Trophoblast cell (in vitro differentiated cells and primary cell): Measurements from ENCODE around the gene CFAP221.
"Not testable (repeated sequence)": the region's sequence is repeated elsewhere in the genome, so short reads cannot be mapped to it uniquely, and the experiment has no call there.

Experiments
- DNase-seq, 2 donors: peaks; one replicate each; pipeline ENCODE4 v3.0.0-alpha.2; 2016
- H2AFZ ChIP-seq: 2 replicates; pipeline ENCODE4 v1.6.1; 2013; ENCODE audit warnings: low read length, moderate library complexity, mild to moderate bottlenecking; ENCODE audit not compliant: insufficient read depth, poor library complexity
- H2AK5ac ChIP-seq: 2 replicates; pipeline ENCODE4 v1.6.1; 2013; ENCODE audit warnings: mild to moderate bottlenecking, low read length
- H2BK120ac ChIP-seq: 2 replicates; pipeline ENCODE4 v1.6.1; 2013; ENCODE audit warnings: low read length, mild to moderate bottlenecking, moderate library complexity; ENCODE audit not compliant: insufficient read depth, poor library complexity
- H2BK12ac ChIP-seq: 2 replicates; pipeline ENCODE4 v1.6.1; 2013; ENCODE audit warnings: mild to moderate bottlenecking, low read length, moderate library complexity
- H2BK5ac ChIP-seq: 2 replicates; pipeline ENCODE4 v1.6.1; 2013; ENCODE audit warnings: low read length, low read depth, moderate library complexity, mild to moderate bottlenecking; ENCODE audit not compliant: poor library complexity
- H3K14ac ChIP-seq: 2 replicates; pipeline ENCODE4 v1.6.1; 2013; ENCODE audit warnings: mild to moderate bottlenecking, low read length
- H3K18ac ChIP-seq: 2 replicates; pipeline ENCODE4 v1.6.1; 2013; ENCODE audit warnings: mild to moderate bottlenecking, low read length
- H3K23ac ChIP-seq: 2 replicates; pipeline ENCODE4 v1.6.1; 2013; ENCODE audit warnings: low read length
- H3K27ac ChIP-seq: 2 replicates; pipeline ENCODE4 v1.5.1; 2013; ENCODE audit warnings: low read depth, mild to moderate bottlenecking, inconsistent platforms, low read length, moderate library complexity
- H3K27me3 ChIP-seq: 2 replicates; pipeline ENCODE4 v1.6.1; 2013; ENCODE audit warnings: inconsistent platforms, mild to moderate bottlenecking, low read length, moderate library complexity; ENCODE audit not compliant: insufficient read depth
- H3K36me3 ChIP-seq, 2 experiments: 1 replicate in 1 of 2; 2 replicates in 1 of 2; pipeline ENCODE4 v1.6.1; 2013; ENCODE audit warnings: low read length in 2 of 2, mild to moderate bottlenecking in 2 of 2, moderate library complexity in 1 of 2; ENCODE audit not compliant: insufficient read depth in 2 of 2, control insufficient read depth in 1 of 2
- H3K4ac ChIP-seq: 2 replicates; pipeline ENCODE4 v1.6.1; 2013; ENCODE audit warnings: low read depth, mild to moderate bottlenecking, low read length, moderate library complexity
- H3K4me1 ChIP-seq, 2 experiments: 1 replicate in 1 of 2; 2 replicates in 1 of 2; pipeline ENCODE4 v1.6.1; 2013; ENCODE audit warnings: low read length in 2 of 2, mild to moderate bottlenecking in 2 of 2, moderate library complexity in 1 of 2; ENCODE audit not compliant: insufficient read depth in 2 of 2, control insufficient read depth in 1 of 2
- H3K4me2 ChIP-seq: 2 replicates; pipeline ENCODE4 v1.6.1; 2013; ENCODE audit warnings: inconsistent platforms, mild to moderate bottlenecking, low read length, moderate library complexity
- H3K4me3 ChIP-seq: 2 replicates; pipeline ENCODE4 v1.5.1; 2013; ENCODE audit warnings: mild to moderate bottlenecking, low read depth, low read length, inconsistent platforms
- H3K79me1 ChIP-seq: one replicate; pipeline ENCODE4 v1.6.1; 2013; ENCODE audit warnings: low read length
- H3K79me2 ChIP-seq: 2 replicates; pipeline ENCODE4 v1.6.1; 2013; ENCODE audit warnings: low read length, mild to moderate bottlenecking; ENCODE audit not compliant: control insufficient read depth, insufficient read depth, poor library complexity
- H3K9ac ChIP-seq: 2 replicates; pipeline ENCODE4 v1.6.1; 2013; ENCODE audit warnings: mild to moderate bottlenecking, low read length
- H3K9me3 ChIP-seq: 2 replicates; pipeline ENCODE4 v1.6.1; 2013; ENCODE audit warnings: low read depth, mild to moderate bottlenecking, control low read depth, inconsistent platforms, low read length; ENCODE audit not compliant: insufficient read depth
- H4K12ac ChIP-seq: 2 replicates; pipeline ENCODE4 v1.6.1; 2013; ENCODE audit warnings: low read depth, mild to moderate bottlenecking, low read length, moderate library complexity
- H4K8ac ChIP-seq: 2 replicates; pipeline ENCODE4 v1.6.1; 2013; ENCODE audit warnings: low read depth, mild to moderate bottlenecking, low read length, moderate library complexity
- H4K91ac ChIP-seq: one replicate; pipeline ENCODE4 v1.6.1; 2013; ENCODE audit warnings: low read depth, mild to moderate bottlenecking, low read length, moderate library complexity
- WGBS: extraction: QIAGEN DNeasy Blood & Tissue Kit; methylation state at CpG from one replicate; pipeline ENCODE4 v1.1.7; 2013; ENCODE audit warnings: missing lambda C conversion rate; ENCODE audit not compliant: insufficient read length, insufficient coverage; ENCODE audit errors: extremely low coverage; 5-methylcytosine and 5-hydroxymethylcytosine counted together

The CFAP221 gene

GRCh38 chr2:119605096-119605495 is 60.8 kb downstream of the CFAP221 start:
- H2AK5ac ChIP-seq: no peak overlapping the region
- H3K79me1 ChIP-seq: no peaks in the 10 kb centered on the region
- H2BK120ac ChIP-seq: no peak overlapping the region
- H2AFZ ChIP-seq: no peak overlapping the region
- no peak overlapping the region for H3K27ac ChIP-seq
- H3K79me2 ChIP-seq: no peaks in the 10 kb centered on the region
- H3K9me3 ChIP-seq: no peaks in the 10 kb centered on the region
- H4K8ac ChIP-seq: no peak overlapping the region
- no peak overlapping the region for H4K12ac ChIP-seq
- no peaks in the 10 kb centered on the region for H3K4me1 ChIP-seq
- H4K91ac ChIP-seq: no peak overlapping the region
- no peak overlapping the region for H3K4ac ChIP-seq
- no peaks in the 10 kb centered on the region for H3K36me3 ChIP-seq
- H3K23ac ChIP-seq: no peak overlapping the region
- WGBS: no CpG with 5 or more reads among the region's 4 CpGs
- no peak overlapping the region for H2BK12ac ChIP-seq
- no peak for DNase-seq
- no peak overlapping the region for H2BK5ac ChIP-seq
- H3K27me3 ChIP-seq: no peaks in the 10 kb centered on the region
- no peak overlapping the region for H3K9ac ChIP-seq
- H3K4me2 ChIP-seq: no peak overlapping the region
- H3K18ac ChIP-seq: no peak overlapping the region
- no peak overlapping the region for H3K14ac ChIP-seq
- no peak overlapping the region for H3K4me3 ChIP-seq

- no peak overlapping the region for H2BK120ac ChIP-seq
- H3K18ac ChIP-seq: no peak overlapping the region
- DNase-seq: no peak
- H3K27me3 ChIP-seq: no peaks in the 10 kb centered on the region
- H2AFZ ChIP-seq: no peak overlapping the region
- no peak overlapping the region for H3K14ac ChIP-seq
- no peak overlapping the region for H2BK12ac ChIP-seq
- WGBS: no CpG with 5 or more reads among the region's 1 CpG
- H3K4ac ChIP-seq: no peak overlapping the region
- H3K4me2 ChIP-seq: no peak overlapping the region
- no peak overlapping the region for H4K12ac ChIP-seq
- no peak overlapping the region for H2BK5ac ChIP-seq
- H4K8ac ChIP-seq: no peak overlapping the region
- no peaks in the 10 kb centered on the region for H3K9me3 ChIP-seq
- H3K4me1 ChIP-seq: no peaks in the 10 kb centered on the region
- H2AK5ac ChIP-seq: no peak overlapping the region
- no peak overlapping the region for H3K27ac ChIP-seq
- H3K36me3 ChIP-seq: no peaks in the 10 kb centered on the region
- H3K9ac ChIP-seq: no peak overlapping the region
- H3K23ac ChIP-seq: no peak overlapping the region
- no peak overlapping the region for H4K91ac ChIP-seq
- no peaks in the 10 kb centered on the region for H3K79me2 ChIP-seq
- no peak overlapping the region for H3K4me3 ChIP-seq
- no peaks in the 10 kb centered on the region for H3K79me1 ChIP-seq
Measured at GRCh38 chr2:119606674-119607073, 62.4 kb downstream of the CFAP221 start.

- no CpG with 5 or more reads among the region's 3 CpGs for WGBS
- Histone ChIP-seq H3K4me1 (no peaks in the 10 kb centered on the region), H2BK120ac (no peak overlapping the region), H4K8ac (no peak overlapping the region), H3K79me1 (no peaks in the 10 kb centered on the region), H3K79me2 (no peaks in the 10 kb centered on the region), H2AK5ac (no peak overlapping the region), H2AFZ (no peak overlapping the region), H4K91ac (no peak overlapping the region), H2BK5ac (no peak overlapping the region), H3K9me3 (no peaks in the 10 kb centered on the region), H3K4ac (no peak overlapping the region), H3K23ac (no peak overlapping the region), H4K12ac (no peak overlapping the region), H3K27ac (no peak overlapping the region), H2BK12ac (no peak overlapping the region), H3K27me3 (no peaks in the 10 kb centered on the region), H3K36me3 (no peaks in the 10 kb centered on the region), H3K4me2 (no peak overlapping the region), H3K9ac (no peak overlapping the region), H3K4me3 (no peak overlapping the region), H3K14ac (no peak overlapping the region), H3K18ac (no peak overlapping the region)
- DNase-seq: no peak
Measured at GRCh38 chr2:119608553-119608952, 64.3 kb downstream of the CFAP221 start.

GRCh38 chr2:119609337-119609736 is 65.1 kb downstream of the CFAP221 start:
- Histone ChIP-seq H4K91ac (no peak overlapping the region), H3K4ac (no peak overlapping the region), H3K79me2 (no peaks in the 10 kb centered on the region), H3K18ac (no peak overlapping the region), H4K12ac (no peak overlapping the region), H2AFZ (no peak overlapping the region), H3K9me3 (no peaks in the 10 kb centered on the region), H3K4me1 (no peaks in the 10 kb centered on the region), H3K23ac (no peak overlapping the region), H2BK5ac (no peak overlapping the region), H3K79me1 (no peaks in the 10 kb centered on the region), H3K36me3 (no peaks in the 10 kb centered on the region), H3K4me3 (no peak overlapping the region), H4K8ac (no peak overlapping the region), H3K27ac (no peak overlapping the region), H3K9ac (no peak overlapping the region), H3K27me3 (no peaks in the 10 kb centered on the region), H2BK120ac (no peak overlapping the region), H3K14ac (no peak overlapping the region), H2BK12ac (no peak overlapping the region), H3K4me2 (no peak overlapping the region), H2AK5ac (no peak overlapping the region)
- WGBS: no CpG with 5 or more reads among the region's 2 CpGs
- no peak for DNase-seq

- not testable (repeated sequence) for H4K12ac ChIP-seq, H3K9me3 ChIP-seq, H2BK5ac ChIP-seq, DNase-seq, H2BK120ac ChIP-seq, H3K79me1 ChIP-seq, H3K27me3 ChIP-seq, H4K8ac ChIP-seq, H2AK5ac ChIP-seq, H3K9ac ChIP-seq, H3K4ac ChIP-seq, H3K36me3 ChIP-seq, H3K4me2 ChIP-seq, H3K79me2 ChIP-seq, H2AFZ ChIP-seq, H3K27ac ChIP-seq, H3K4me3 ChIP-seq, H3K23ac ChIP-seq, H2BK12ac ChIP-seq, H3K14ac ChIP-seq, H3K18ac ChIP-seq, H4K91ac ChIP-seq, H3K4me1 ChIP-seq
Measured at GRCh38 chr2:119614140-119614539, 69.9 kb downstream of the CFAP221 start.
